HG03457 (cell line): ENCODE measurements around the gene OR4E1.
"Not testable (repeated sequence)": the region's sequence is repeated elsewhere in the genome, so short reads cannot be mapped to it uniquely, and the experiment has no call there.

Experiments
- ATAC-seq: cut with Tn5 transposase; IDR thresholded peaks from one replicate; pipeline ENCODE4 v1.9.1; 2021; ENCODE audit warnings: moderate number of reproducible peaks; ENCODE audit not compliant: unreplicated experiment

The OR4E1 gene, protein sequence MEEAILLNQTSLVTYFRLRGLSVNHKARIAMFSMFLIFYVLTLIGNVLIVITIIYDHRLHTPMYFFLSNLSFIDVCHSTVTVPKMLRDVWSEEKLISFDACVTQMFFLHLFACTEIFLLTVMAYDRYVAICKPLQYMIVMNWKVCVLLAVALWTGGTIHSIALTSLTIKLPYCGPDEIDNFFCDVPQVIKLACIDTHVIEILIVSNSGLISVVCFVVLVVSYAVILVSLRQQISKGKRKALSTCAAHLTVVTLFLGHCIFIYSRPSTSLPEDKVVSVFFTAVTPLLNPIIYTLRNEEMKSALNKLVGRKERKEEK

DNA sequence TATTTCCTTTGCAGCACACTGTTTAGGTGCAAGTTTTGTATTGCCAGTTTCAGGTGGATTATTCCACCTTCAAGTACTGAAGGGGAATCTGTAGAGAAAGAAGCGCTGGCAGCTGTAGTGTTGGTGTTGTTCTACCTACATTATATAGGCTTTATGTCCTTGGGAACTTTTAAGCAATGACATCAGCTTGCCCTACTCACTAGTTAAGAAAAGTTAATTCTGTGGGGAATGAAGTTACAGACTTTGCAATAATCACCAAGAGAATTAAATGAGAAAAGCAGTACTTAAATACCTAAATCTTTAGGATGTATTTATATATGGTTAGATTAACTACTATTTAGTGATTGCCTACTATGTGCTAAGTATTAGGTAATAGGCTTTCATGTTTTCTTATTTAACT, at the start of gene OR4E1:
Gene OR4E1, minus strand, starts transcription at position 101 of the 400 bp plus-strand sequence. CDS start 2,883 bp downstream, outside the sequence.
- no peak for ATAC-seq

- no peak for ATAC-seq
Observed at GRCh38 chr14:21721504-21721903, 47.9 kb upstream of the OR4E1 start.

GRCh38 chr14:21719841-21720240, 46.2 kb upstream of the OR4E1 start:
- no peak for ATAC-seq

DNA sequence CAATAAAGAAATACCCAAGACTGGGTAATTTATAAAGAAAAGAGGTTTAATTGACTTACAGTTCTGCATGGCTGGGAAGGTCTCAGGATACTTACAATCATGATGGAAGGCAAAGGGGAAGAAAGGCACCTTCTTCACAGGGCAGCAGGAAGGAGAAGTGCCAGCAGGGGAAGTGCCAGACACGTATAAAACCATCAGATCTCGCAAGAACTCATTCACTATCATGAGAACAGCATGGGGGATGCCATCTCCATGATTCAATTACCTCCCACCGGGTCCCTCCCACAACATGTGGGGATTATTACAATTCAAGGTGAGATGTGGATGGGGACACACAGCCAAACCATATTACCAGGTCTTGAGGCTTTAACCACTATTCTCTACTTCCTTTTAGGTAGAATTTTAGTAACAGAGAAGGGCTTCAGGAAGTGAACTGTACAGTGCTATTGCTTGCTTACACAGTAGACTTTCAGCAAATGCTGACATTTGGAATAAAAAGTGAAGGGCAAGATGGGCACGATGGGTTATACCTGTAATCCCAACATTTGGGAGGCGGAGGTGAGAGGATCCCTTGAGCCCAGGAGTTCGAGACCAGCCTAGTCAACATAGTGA, 40.8 kb upstream of the OR4E1 start:
- no peak for ATAC-seq

DNA sequence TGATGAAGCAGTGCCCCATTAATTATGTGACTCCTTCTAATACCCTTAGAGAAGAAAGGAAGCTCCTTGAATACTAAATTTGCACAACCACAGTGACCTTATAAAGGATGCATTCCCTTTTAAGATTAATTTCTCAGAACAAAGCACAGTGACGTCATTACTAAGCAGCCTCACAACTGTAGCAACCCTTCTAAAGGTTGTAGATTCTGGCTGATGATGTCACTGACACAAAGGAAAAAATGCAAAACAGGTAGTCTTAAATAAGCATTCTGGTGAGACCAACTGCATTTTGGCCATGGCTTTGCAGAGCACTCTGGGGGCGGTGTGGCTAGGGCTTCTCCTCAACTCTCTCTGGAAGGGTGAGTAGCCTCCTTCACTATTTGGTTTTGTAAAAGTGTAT, 38.4 kb upstream of the OR4E1 start:
- no peak for ATAC-seq

GRCh38 chr14:21711360-21711961, 37.8 kb upstream of the OR4E1 start:
- no peak for ATAC-seq

DNA sequence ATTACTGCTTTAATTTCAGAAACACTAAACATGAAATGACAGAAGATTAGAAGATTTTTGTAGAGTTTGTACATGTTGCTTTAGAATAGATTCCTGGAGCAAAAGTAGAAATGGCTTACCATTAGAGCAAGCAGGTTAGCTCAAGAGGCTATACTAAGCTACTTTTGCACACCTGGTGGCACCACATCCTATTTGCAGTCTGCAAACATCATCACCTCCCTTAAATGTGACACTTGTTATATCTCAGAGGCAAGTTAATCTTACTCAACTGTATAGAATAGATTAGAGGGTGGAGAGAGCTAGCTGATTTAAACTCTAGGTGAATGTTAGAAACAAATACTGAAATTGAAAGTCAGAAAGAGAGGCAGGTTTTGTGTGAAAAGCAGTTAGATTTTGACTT, 30.7 kb upstream of the OR4E1 start:
- no peak for ATAC-seq

DNA sequence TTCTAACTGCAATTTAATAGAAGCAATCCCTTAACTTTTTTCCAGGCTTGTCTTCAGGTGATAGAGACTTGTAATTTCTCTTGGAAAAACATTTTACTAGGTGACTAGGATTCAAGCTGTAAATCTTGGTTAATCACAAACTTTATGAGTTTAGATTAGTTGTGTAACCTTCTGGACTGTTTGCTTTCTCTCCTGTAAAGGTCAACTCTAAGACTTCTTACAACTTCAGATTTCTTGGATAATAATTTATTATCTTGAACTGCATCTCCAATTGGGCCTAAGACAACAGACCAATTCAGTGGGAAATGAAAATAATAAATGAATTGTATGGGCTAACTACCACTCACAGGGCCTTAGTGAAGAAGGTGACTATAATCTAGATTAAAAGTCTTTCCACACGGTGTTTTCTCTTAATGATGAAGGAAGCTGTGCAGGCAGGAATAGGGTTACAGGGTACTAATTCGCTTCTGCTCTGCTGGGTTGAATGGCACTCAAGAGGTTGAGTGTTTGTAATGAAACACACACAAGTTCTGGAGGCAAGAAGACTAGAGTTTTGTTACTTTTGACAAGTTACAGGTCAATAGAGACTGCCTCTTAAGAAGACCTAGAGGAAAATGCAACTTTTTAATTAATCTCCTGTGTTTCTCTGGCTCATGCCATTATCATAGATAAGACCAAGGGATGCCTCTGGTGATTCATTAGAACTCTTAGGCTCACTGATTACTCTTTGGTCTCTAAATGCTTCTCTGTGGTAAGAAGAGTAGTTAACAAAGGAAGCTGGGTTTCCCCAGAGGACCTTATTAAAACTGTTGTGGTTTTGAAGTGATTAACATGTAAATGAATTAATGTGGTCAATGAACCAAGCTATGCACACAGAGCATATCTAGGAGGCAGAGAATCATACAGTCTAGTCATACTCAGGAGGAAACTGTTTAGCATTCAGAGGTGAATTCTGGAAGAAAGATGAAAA, 30.0 kb upstream of the OR4E1 start:
- no peak for ATAC-seq

DNA sequence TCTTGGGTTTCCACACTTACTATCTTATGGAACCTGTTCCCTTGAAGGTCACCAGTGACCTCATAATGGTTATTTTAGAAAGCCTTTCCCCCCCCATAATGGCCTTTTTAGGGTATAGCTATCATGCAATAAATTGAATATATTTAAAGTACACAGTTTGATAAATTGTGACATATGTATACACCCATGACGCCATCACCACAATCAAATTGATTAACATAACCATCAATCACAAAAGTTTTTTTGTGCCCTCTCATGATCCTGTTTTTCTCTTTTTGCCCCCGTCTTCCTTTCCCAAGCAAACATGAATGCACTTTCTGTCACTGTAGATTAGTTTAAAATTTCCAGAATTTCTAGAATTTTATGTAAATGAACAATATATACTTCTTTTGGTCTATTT, 28.7 kb upstream of the OR4E1 start:
- ATAC-seq = no peak

DNA sequence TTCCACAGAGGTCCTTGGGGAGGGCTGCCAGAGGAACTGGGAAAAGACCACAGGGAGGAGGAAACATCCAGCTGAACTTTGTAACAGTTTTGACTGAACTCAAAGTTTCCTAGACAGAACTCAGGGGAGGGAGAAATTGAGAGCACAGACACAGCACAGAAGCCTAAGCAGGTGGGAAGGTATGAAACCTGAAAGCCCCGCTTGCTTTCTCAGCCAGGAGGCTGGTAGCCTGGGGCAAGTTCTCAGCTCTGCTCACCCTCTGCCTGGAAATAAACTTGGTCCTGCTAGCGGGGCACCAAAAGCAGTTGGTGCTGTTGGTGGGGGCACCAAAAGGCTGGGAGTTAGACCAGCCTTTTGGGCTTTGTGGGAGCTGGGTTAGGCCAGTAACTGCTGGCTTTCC, 25.9 kb upstream of the OR4E1 start:
- no peak for ATAC-seq

- ATAC-seq = not testable (repeated sequence)
Observed at GRCh38 chr14:21698538-21698937, 24.9 kb upstream of the OR4E1 start.

- not testable (repeated sequence) for ATAC-seq
Observed at GRCh38 chr14:21697662-21698061, 24.0 kb upstream of the OR4E1 start.

DNA sequence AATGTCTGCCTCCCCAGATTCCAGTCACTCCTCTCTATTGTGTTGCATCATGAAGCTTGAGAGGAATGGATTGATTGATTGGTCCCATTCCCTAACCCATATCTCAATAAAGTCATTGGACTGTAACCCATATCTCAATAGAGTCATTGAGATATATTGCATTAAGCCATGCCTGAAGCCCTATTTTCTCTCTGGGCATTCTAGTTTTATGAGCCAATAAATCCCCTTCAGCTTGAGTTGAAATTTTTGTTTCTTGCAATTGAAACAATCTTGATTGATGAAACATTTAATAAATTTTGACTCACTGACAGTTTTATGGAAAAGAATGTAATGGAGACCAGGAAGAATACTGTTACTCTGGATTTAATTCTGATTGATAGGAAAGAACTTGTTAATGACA, 20.8 kb upstream of the OR4E1 start:
- ATAC-seq = no peak

DNA sequence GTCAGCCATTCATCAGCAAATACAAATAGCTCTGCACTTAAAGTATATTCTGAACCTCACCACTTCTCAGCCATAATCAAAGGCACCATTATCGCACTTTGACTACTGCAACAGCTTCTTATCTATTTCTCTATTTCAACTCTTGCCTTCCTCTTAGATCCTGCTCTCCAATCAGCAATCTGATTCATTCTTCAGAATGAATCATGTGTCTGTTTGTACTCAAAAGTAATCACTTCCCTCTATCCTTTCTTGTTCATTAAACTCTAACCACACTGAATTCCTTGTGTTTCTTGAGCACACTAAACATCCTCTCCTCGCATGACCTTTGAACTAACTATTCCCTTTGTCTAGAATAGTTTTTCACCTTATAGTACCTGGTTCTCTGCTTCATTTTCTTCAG, 12.8 kb upstream of the OR4E1 start:
- ATAC-seq = no peak

- no peak for ATAC-seq
Observed at GRCh38 chr14:21680072-21680471, 6.5 kb upstream of the OR4E1 start.

DNA sequence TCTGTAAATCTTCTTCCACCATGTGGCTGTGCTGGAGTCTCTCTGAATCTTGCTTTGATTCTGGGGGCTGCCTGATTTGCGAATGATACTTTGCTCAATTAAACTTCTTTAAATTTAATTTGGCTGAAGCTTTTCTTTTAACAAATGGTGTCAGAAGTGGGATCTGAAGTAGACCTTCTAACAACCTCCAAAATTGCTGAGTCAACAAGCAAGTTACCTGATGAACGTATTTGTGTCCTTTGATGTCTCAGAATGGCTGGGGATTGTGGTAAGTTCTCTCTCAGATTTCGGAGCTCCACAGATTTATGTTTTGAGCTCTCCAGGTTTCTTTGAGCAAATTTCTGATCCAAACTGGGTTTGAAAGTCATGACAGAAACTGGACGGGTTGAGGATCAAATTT, 1.9 kb upstream of the OR4E1 start:
- ATAC-seq = no peak

GRCh38 chr14:21672116-21672515, 1.5 kb downstream of the OR4E1 start:
- ATAC-seq = no peak

- ATAC-seq = no peak
Observed at GRCh38 chr14:21671371-21671770, 2.2 kb downstream of the OR4E1 start.

DNA sequence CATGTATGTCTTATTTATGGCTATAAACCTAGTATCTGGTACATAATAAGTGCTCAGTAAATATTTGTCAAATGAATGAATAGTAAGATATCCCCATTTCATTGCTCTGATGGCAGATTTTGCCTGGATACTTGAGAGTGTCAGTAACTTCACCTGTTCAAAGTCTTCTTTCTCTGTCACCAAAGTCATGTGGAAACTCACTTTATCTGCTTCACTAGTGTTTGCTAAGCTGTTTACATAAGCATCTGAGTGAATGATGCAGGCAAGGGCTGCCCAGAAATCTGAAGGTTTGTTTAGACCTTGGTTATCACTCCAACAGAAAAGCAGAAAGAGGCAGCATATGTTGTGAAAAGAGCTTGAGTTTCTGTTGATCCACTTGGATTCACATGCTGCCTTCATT, 4.3 kb downstream of the OR4E1 start:
- no peak for ATAC-seq

DNA sequence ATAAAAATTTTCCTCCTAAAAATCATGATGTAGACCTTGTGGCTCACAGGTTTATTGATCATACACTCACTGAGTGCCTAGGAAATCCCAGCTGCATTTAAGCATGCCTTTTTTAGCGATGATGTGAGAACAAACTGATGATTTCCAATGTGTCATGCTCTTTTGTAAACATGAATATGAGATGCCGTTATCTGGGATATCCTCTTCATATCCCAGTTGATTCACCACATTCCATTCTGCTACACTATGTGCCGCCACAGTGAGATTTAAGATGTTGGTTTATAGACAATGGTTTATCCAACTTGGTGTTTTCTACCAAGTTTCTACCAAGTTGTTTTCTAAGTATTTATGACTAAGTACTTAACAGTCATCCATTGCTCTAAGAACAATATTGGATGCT, 5.2 kb downstream of the OR4E1 start:
- ATAC-seq = no peak

- no peak for ATAC-seq
Observed at GRCh38 chr14:21656980-21657379, 16.6 kb downstream of the OR4E1 start.
